Parathyroid adenoma (tissue), 2 donors: Measurements from ENCODE around the gene WDR91.

Experiments
- H2AFZ ChIP-seq: fragments of 300-600 bp; sonication (generic); one replicate; pipeline ENCODE4 v1.7.0; 2017; ENCODE audit warnings: antibody characterized with exemption, mild to moderate bottlenecking
- H3K27ac ChIP-seq: fragments of 300-600 bp; sonication (generic); one replicate; pipeline ENCODE4 v1.7.0; 2017
- H3K27me3 ChIP-seq: fragments of 300-600 bp; sonication (generic); one replicate; pipeline ENCODE4 v1.7.0; 2017; ENCODE audit warnings: low read length; ENCODE audit not compliant: control insufficient read depth, insufficient read depth
- H3K36me3 ChIP-seq: fragments of 300-600 bp; sonication (generic); one replicate; pipeline ENCODE4 v1.7.0; 2017; ENCODE audit warnings: low read length; ENCODE audit not compliant: control insufficient read depth, insufficient read depth
- H3K4me1 ChIP-seq: fragments of 300-600 bp; sonication (generic); one replicate; pipeline ENCODE4 v1.7.0; 2017; ENCODE audit warnings: control low read depth
- H3K4me2 ChIP-seq: fragments of 300-600 bp; sonication (generic); one replicate; pipeline ENCODE4 v1.7.0; 2017; ENCODE audit warnings: low read length
- H3K4me3 ChIP-seq: fragments of 300-600 bp; sonication (generic); one replicate; pipeline ENCODE4 v1.7.0; 2017; ENCODE audit warnings: low read depth, low read length
- H3K79me2 ChIP-seq: fragments of 300-600 bp; sonication (generic); one replicate; pipeline ENCODE4 v1.7.0; 2017; ENCODE audit warnings: control low read depth
- H3K9ac ChIP-seq: fragments of 300-600 bp; sonication (generic); one replicate; pipeline ENCODE4 v1.7.0; 2017; ENCODE audit warnings: mild to moderate bottlenecking
- H3K9me3 ChIP-seq: fragments of 300-600 bp; sonication (generic); one replicate; pipeline ENCODE4 v1.7.0; 2017; ENCODE audit warnings: low read length; ENCODE audit not compliant: control insufficient read depth
- CTCF ChIP-seq: fragments of 300-600 bp; sonication (generic); IDR thresholded peaks from one replicate; pipeline ENCODE4 v1.7.0; 2017; ENCODE audit warnings: antibody characterized with exemption, mild to moderate bottlenecking
- donor health status: primary hyperparathyroidism.

WDR91 gene

GRCh38 chr7:135206941-135207391, 4.4 kb downstream of the WDR91 start:
- no peaks in the 10 kb centered on the region for H3K36me3 ChIP-seq
- H3K9me3 ChIP-seq, result no peaks in the 10 kb centered on the region
- no peak overlapping the region for H3K4me2 ChIP-seq
- no peak overlapping the region for H3K27ac ChIP-seq
- TF ChIP-seq CTCF, result no peak
- H3K79me2 ChIP-seq, result no peaks in the 10 kb centered on the region
- peaks cover 4% of the 10 kb centered on the region for H3K4me1 ChIP-seq
- no peaks in the 10 kb centered on the region for H3K27me3 ChIP-seq
- H3K4me3 ChIP-seq, result no peak overlapping the region
- H2AFZ ChIP-seq, result no peak overlapping the region
- H3K9ac ChIP-seq, result no peak overlapping the region

DNA sequence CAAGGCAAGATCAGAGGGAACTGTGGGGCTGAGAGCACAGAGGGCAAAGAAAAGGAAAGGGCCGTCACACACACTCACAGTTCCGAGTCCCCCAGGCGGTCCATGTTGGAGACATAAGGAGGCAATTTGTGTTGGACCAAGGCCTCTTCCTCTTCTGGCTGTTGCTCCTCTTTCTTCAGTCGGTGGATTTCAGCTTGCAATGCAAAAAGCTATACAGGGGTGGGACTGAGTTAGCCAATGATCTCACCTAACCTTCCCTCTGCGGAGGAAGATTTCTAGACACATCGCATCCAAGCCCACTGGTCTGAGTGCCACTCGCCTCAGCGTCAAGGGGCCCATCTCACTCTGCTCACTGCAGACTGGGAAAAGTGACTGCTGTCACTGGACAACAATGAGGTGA, 5.5 kb downstream of the WDR91 start:
- no peaks in the 10 kb centered on the region for H3K9me3 ChIP-seq
- no peak for TF ChIP-seq CTCF
- H3K79me2 ChIP-seq, result no peaks in the 10 kb centered on the region
- peaks cover 4% of the 10 kb centered on the region for H3K4me1 ChIP-seq
- H3K4me3 ChIP-seq, result no peak overlapping the region
- no peak overlapping the region for H3K27ac ChIP-seq
- no peaks in the 10 kb centered on the region for H3K36me3 ChIP-seq
- H3K9ac ChIP-seq, result no peak overlapping the region
- H3K4me2 ChIP-seq, result no peak overlapping the region
- no peaks in the 10 kb centered on the region for H3K27me3 ChIP-seq
- no peak overlapping the region for H2AFZ ChIP-seq

DNA sequence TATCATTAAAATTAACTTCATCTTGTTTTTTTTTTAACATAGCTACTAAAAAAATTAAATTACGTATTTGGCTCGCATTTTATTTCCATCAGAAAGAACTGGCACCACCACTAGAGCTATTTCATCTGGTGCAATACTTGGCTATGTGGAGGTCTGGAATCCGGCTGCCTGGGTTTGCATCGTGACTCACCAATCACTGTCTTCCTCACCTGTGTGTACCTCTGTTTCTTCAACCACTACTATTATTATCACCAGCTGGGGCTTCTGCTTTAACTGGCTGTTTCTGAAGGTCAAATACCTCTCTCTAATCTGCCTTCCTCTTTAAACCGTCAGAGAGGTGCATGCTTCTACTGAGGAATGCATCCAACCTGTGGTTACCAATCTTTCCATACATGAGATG, 6.5 kb downstream of the WDR91 start:
- no peaks in the 10 kb centered on the region for H3K79me2 ChIP-seq
- no peak overlapping the region for H3K4me3 ChIP-seq
- H3K4me1 ChIP-seq, result peaks cover 4% of the 10 kb centered on the region
- H2AFZ ChIP-seq, result no peak overlapping the region
- no peaks in the 10 kb centered on the region for H3K36me3 ChIP-seq
- no peaks in the 10 kb centered on the region for H3K27me3 ChIP-seq
- no peaks in the 10 kb centered on the region for H3K9me3 ChIP-seq
- H3K27ac ChIP-seq, result no peak overlapping the region
- H3K9ac ChIP-seq, result no peak overlapping the region
- no peak for TF ChIP-seq CTCF
- H3K4me2 ChIP-seq, result no peak overlapping the region

DNA sequence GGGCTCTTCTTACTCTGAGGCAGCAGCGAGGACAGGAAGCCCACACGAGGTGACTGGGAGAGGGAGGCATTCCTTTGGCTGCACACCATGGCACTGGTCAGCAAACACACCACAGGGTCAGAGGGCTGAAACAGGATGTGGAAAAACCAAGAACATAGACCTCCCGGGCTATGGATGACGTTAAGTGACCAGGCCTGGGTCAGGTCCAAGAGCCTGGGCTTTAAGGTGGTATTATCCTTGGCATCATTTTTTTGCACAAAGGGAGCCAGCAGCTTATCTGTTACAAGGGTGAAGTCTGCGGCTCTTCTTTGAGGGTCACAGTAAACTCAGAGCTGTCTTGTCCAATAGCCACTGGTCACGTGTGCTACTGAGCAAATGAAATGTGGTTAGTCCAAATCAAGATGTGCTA, 7.0 kb downstream of the WDR91 start:
- no peak overlapping the region for H3K27ac ChIP-seq
- no peaks in the 10 kb centered on the region for H3K36me3 ChIP-seq
- no peaks in the 10 kb centered on the region for H3K79me2 ChIP-seq
- no peak overlapping the region for H3K9ac ChIP-seq
- H2AFZ ChIP-seq, result no peak overlapping the region
- H3K4me2 ChIP-seq, result no peak overlapping the region
- TF ChIP-seq CTCF, result no peak
- H3K27me3 ChIP-seq, result no peaks in the 10 kb centered on the region
- no peak overlapping the region for H3K4me3 ChIP-seq
- no peaks in the 10 kb centered on the region for H3K9me3 ChIP-seq
- H3K4me1 ChIP-seq, result peaks cover 4% of the 10 kb centered on the region

DNA sequence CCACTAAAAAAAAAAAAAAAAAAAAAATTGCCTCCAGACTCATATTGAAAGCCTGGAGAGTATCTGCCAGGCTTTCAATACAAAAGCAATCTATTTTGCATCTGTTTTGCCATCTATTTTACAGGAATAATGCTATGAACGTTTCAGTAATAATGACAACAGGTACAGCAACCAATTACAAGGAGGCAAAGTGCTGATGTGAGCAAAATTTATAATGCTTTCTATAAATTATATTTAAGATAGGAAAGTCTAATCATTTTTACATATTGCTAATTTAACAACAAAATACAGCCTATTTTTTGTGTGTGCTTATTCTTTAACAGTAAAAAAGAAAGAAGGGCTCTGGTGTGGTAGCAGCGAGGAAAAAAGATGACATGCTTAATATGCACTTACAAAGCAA, 10.0 kb downstream of the WDR91 start:
- no peak overlapping the region for H3K27ac ChIP-seq
- no peak overlapping the region for H3K9ac ChIP-seq
- H3K4me3 ChIP-seq, result no peak overlapping the region
- TF ChIP-seq CTCF, result no peak
- H2AFZ ChIP-seq, result no peak overlapping the region
- H3K36me3 ChIP-seq, result no peaks in the 10 kb centered on the region
- no peaks in the 10 kb centered on the region for H3K27me3 ChIP-seq
- H3K4me1 ChIP-seq, result peaks cover 4% of the 10 kb centered on the region
- H3K4me2 ChIP-seq, result no peak overlapping the region
- H3K9me3 ChIP-seq, result no peaks in the 10 kb centered on the region
- H3K79me2 ChIP-seq, result no peaks in the 10 kb centered on the region
